ENCODE results near the gene TLDC2. TPM values are rescaled to one million over a fixed set of nuclear protein-coding genes. Genes with fewer than 3 reads are reported as not detected.
"Not testable (repeated sequence)": the region's sequence is repeated elsewhere in the genome, so short reads cannot be mapped to it uniquely, and the experiment has no call there.

Gene TLDC2
- total and polyA plus RNA-seq, 4 experiments from 2014 or later = 0.52 TPM; not detected in 3

GRCh38 chr20:36890586-36890985 lies 14.6 kb downstream of the TLDC2 start:
- Histone ChIP-seq H3K27me3 (ENCODE audit: insufficient read depth, low read length) (no peaks in the 10 kb centered on the region), H3K27ac (ENCODE audit: low read depth, low read length) (no peak overlapping the region), H3K9me3 (ENCODE audit: control insufficient read depth in 1 of 2, low read length in 2 of 2) (no peaks in the 10 kb centered on the region), H3K36me3 (ENCODE audit: insufficient read depth, low read length) (peaks cover 50% of the 10 kb centered on the region), H3K4me3 (ENCODE audit: low read length in 2 of 2) (no peak overlapping the region), H3K4me1 (ENCODE audit: insufficient read depth, low read length) (peaks cover 12% of the 10 kb centered on the region)
- Mint-ChIP-seq H3K36me3 (peaks cover 55 to 65% of the 10 kb centered on the region in 2 donors), H3K27me3 (no peaks in the 10 kb centered on the region), H3K27ac (peak overlapping the region in 4 of 7 donors; percentile 28 to 83 (median 56)), H3K4me1 (peaks cover 13 to 19% (median 16%) of the 10 kb centered on the region in 4 donors), H3K4me3 (peak overlapping the region in 1 of 8 donors; percentile 71), H3K9me3 (peaks cover 0 to 3% (median 0%) of the 10 kb centered on the region in 8 donors)
- ChIA-PET CTCF (ENCODE audit: partially characterized antibody) (interaction anchor here (1.9 kb wide), 1 partner anchor 11 kb away, joined by 5 read pairs; no protein-coding TSS in a partner anchor), POLR2A (ENCODE audit: partially characterized antibody) (no interaction called here)
- intact Hi-C loops (cut with micrococcal nuclease) = no loop called here
- no peak for DNase-seq

DNA sequence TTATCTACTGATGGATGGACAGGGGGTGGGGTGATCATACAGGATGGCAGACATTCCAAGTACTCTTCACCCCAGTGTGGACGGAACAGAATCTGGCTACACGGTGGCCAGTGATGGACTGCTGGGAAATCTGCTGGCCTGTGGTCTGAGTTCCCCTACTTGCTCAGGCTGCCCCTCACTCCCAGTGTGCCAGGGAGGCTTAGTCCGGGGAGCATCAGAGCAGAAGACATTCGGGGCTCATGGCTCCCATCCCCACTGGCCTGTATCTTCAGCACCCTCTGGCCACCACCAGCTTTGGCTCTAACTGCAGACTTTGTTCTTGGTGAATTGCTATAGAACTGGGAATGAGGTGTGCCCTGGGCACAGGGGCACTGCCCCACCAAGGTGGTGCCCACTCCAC lies 15.3 kb downstream of the TLDC2 start:
- H3K9me3 ChIP-seq (ENCODE audit: control insufficient read depth in 1 of 2, low read length in 2 of 2) = no peaks in the 10 kb centered on the region
- no peak for DNase-seq
- no peak overlapping the region for H3K4me3 ChIP-seq (ENCODE audit: low read length in 2 of 2)
- H3K36me3 ChIP-seq (ENCODE audit: insufficient read depth, low read length) = peaks cover 56% of the 10 kb centered on the region
- intact Hi-C loops (cut with micrococcal nuclease) = no loop called here
- Mint-ChIP-seq H3K4me3 (no peak overlapping the region), H3K4me1 (peaks cover 13 to 17% (median 15%) of the 10 kb centered on the region in 4 donors), H3K36me3 (peaks cover 57 to 71% of the 10 kb centered on the region in 2 donors), H3K9me3 (no peaks in the 10 kb centered on the region), H3K27ac (peak overlapping the region in 4 of 7 donors; percentile 28 to 83 (median 66)), H3K27me3 (no peaks in the 10 kb centered on the region)
- POLR2A ChIA-PET (ENCODE audit: partially characterized antibody) = no interaction called here
- no peaks in the 10 kb centered on the region for H3K27me3 ChIP-seq (ENCODE audit: insufficient read depth, low read length)
- CTCF ChIA-PET (ENCODE audit: partially characterized antibody) = no interaction called here
- H3K27ac ChIP-seq (ENCODE audit: low read depth, low read length) = no peak overlapping the region
- H3K4me1 ChIP-seq (ENCODE audit: insufficient read depth, low read length) = peaks cover 12% of the 10 kb centered on the region

DNA sequence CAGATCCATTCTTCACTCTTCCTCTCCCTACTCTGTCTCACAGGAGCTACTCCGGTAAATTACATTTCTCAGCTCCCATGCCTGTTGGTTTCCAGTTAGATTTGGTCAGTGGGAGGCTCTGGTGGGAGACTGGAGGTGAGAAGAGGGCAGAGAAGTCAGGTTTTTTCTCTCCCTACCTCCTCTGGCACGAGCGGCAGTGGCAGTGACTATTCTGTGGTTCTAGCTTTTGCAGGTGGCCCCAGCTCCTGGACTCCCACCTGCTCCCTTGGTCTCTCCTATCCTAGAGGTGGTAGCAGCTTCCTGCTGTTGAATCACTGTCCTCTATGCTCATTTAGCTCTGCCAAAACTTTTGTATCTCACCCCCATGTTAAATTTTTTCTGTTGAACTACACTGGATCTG lies 17.9 kb downstream of the TLDC2 start:
- H3K27me3 ChIP-seq (ENCODE audit: insufficient read depth, low read length) = no peaks in the 10 kb centered on the region
- intact Hi-C loops (cut with micrococcal nuclease) = no loop called here
- peak overlapping the region in 4 of 7 donors; percentile 29 to 89 (median 50) for H3K27ac Mint-ChIP-seq
- peaks cover 79 to 88% of the 10 kb centered on the region in 2 donors for H3K36me3 Mint-ChIP-seq
- H3K27me3 Mint-ChIP-seq = no peaks in the 10 kb centered on the region
- DNase-seq = no peak
- H3K4me1 ChIP-seq (ENCODE audit: insufficient read depth, low read length) = peaks cover 7% of the 10 kb centered on the region
- ChIA-PET POLR2A (ENCODE audit: partially characterized antibody) (interaction anchor here (0.6 kb wide), 1 partner anchor 12 kb away, joined by 4 read pairs; no protein-coding TSS in a partner anchor), CTCF (ENCODE audit: partially characterized antibody) (no interaction called here)
- no peak overlapping the region for H3K4me3 Mint-ChIP-seq
- H3K27ac ChIP-seq (ENCODE audit: low read depth, low read length) = no peak overlapping the region
- H3K9me3 Mint-ChIP-seq = no peaks in the 10 kb centered on the region
- no peaks in the 10 kb centered on the region for H3K9me3 ChIP-seq (ENCODE audit: control insufficient read depth in 1 of 2, low read length in 2 of 2)
- H3K4me1 Mint-ChIP-seq = peaks cover 5 to 10% (median 7%) of the 10 kb centered on the region in 4 donors
- H3K4me3 ChIP-seq (ENCODE audit: low read length in 2 of 2) = no peak overlapping the region
- H3K36me3 ChIP-seq (ENCODE audit: insufficient read depth, low read length) = peaks cover 82% of the 10 kb centered on the region

DNA sequence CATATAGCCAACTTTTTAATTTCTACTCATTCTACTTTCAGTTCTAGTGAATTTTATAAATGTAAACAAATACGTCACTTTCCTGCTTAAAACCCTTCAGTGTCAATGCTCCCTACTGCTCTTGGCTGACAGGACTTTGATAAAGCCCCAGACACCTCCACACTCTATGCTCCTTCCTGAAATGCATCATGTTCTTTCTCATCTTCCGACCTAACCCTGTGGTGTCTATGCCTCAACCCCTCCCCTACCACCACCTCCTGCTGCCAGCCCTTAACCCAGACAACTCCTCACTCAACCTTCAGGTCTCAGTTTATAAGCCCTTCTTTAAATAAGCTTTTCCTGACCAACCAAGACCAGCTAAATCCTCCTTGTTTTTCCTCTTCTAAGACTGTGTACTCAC lies 19.1 kb downstream of the TLDC2 start:
- POLR2A ChIA-PET (ENCODE audit: partially characterized antibody) = interaction anchor here (1.0 kb wide), 1 partner anchor 9 kb away, joined by 3 read pairs; no protein-coding TSS in a partner anchor
- Mint-ChIP-seq H3K36me3 (peaks cover 80 to 88% of the 10 kb centered on the region in 2 donors), H3K27me3 (no peaks in the 10 kb centered on the region), H3K9me3 (no peaks in the 10 kb centered on the region), H3K27ac (peak overlapping the region in 6 of 7 donors; percentile 37 to 90 (median 58)), H3K4me1 (peaks cover 5 to 10% (median 7%) of the 10 kb centered on the region in 4 donors), H3K4me3 (no peak overlapping the region)
- Histone ChIP-seq H3K4me3 (ENCODE audit: low read length in 2 of 2) (no peak overlapping the region), H3K27ac (ENCODE audit: low read depth, low read length) (no peak overlapping the region), H3K36me3 (ENCODE audit: insufficient read depth, low read length) (peaks cover 87% of the 10 kb centered on the region), H3K27me3 (ENCODE audit: insufficient read depth, low read length) (no peaks in the 10 kb centered on the region), H3K4me1 (ENCODE audit: insufficient read depth, low read length) (peaks cover 7% of the 10 kb centered on the region), H3K9me3 (ENCODE audit: control insufficient read depth in 1 of 2, low read length in 2 of 2) (no peaks in the 10 kb centered on the region)
- DNase-seq = no peak
- CTCF ChIA-PET (ENCODE audit: partially characterized antibody) = interaction anchor here (1.3 to 1.4 kb wide), 2 partner anchors 9 to 15 kb away, joined by 3 to 4 read pairs; no protein-coding TSS in a partner anchor
- intact Hi-C loops (cut with micrococcal nuclease) = no loop called here

GRCh38 chr20:36904690-36905089 lies 28.8 kb downstream of the TLDC2 start:
- peak overlapping the region in 2 of 8 donors; percentile 17 to 18 for H3K4me3 Mint-ChIP-seq
- peaks cover 8 to 16% (median 12%) of the 10 kb centered on the region in 4 donors for H3K4me1 Mint-ChIP-seq

GRCh38 chr20:36905566-36905965 lies 29.6 kb downstream of the TLDC2 start:
- H3K4me1 ChIP-seq (ENCODE audit: insufficient read depth, low read length) = peaks cover 11% of the 10 kb centered on the region
- intact Hi-C loops (cut with micrococcal nuclease); CTCF ChIA-PET (ENCODE audit: partially characterized antibody); H3K27ac ChIP-seq (ENCODE audit: low read depth, low read length); H3K27me3 Mint-ChIP-seq; H3K27me3 ChIP-seq (ENCODE audit: insufficient read depth, low read length); H3K4me3 ChIP-seq (ENCODE audit: low read length in 2 of 2); H3K9me3 Mint-ChIP-seq; H3K4me3 Mint-ChIP-seq; H3K9me3 ChIP-seq (ENCODE audit: control insufficient read depth in 1 of 2, low read length in 2 of 2); DNase-seq: not testable (repeated sequence)
- POLR2A ChIA-PET (ENCODE audit: partially characterized antibody) = interaction anchor here (0.7 kb wide), 2 partner anchors 12 to 269 kb away, joined by 4 to 7 read pairs; no protein-coding TSS in a partner anchor
- Mint-ChIP-seq H3K36me3 (peaks cover 47 to 56% of the 10 kb centered on the region in 2 donors), H3K27ac (peak overlapping the region in 3 of 7 donors; percentile 43 to 72 (median 43)), H3K4me1 (peaks cover 8 to 16% (median 12%) of the 10 kb centered on the region in 4 donors)
- H3K36me3 ChIP-seq (ENCODE audit: insufficient read depth, low read length) = peaks cover 65% of the 10 kb centered on the region

More at GRCh38 chr20:36904690-36905089, 28.8 kb downstream of the TLDC2 start:
- CTCF ChIA-PET (ENCODE audit: partially characterized antibody) = interaction anchor here (0.6 to 0.7 kb wide), 2 partner anchors 8 to 13 kb away, joined by 3 to 4 read pairs; no protein-coding TSS in a partner anchor
- Histone ChIP-seq H3K27ac (ENCODE audit: low read depth, low read length) (no peak overlapping the region), H3K27me3 (ENCODE audit: insufficient read depth, low read length) (no peaks in the 10 kb centered on the region), H3K4me1 (ENCODE audit: insufficient read depth, low read length) (peaks cover 11% of the 10 kb centered on the region), H3K9me3 (ENCODE audit: control insufficient read depth in 1 of 2, low read length in 2 of 2) (no peaks in the 10 kb centered on the region), H3K4me3 (ENCODE audit: low read length in 2 of 2) (no peak overlapping the region), H3K36me3 (ENCODE audit: insufficient read depth, low read length) (peaks cover 67% of the 10 kb centered on the region)
- no peak for DNase-seq
- no peaks in the 10 kb centered on the region for H3K9me3 Mint-ChIP-seq
- POLR2A ChIA-PET (ENCODE audit: partially characterized antibody) = interaction anchor here (0.6 to 1.1 kb wide), 6 partner anchors 11 to 139 kb away, joined by 3 to 5 read pairs (median 3); no protein-coding TSS in a partner anchor
- H3K27ac Mint-ChIP-seq = peak overlapping the region in 3 of 7 donors; percentile 36 to 46 (median 43)
- H3K36me3 Mint-ChIP-seq = peaks cover 46 to 54% of the 10 kb centered on the region in 2 donors
- no peaks in the 10 kb centered on the region for H3K27me3 Mint-ChIP-seq
- intact Hi-C loops (cut with micrococcal nuclease) = no loop called here

GRCh38 chr20:36906086-36906485 lies 30.1 kb downstream of the TLDC2 start:
- peaks cover 43 to 56% of the 10 kb centered on the region in 2 donors for H3K36me3 Mint-ChIP-seq
- Histone ChIP-seq H3K4me1 (ENCODE audit: insufficient read depth, low read length) (peaks cover 11% of the 10 kb centered on the region), H3K36me3 (ENCODE audit: insufficient read depth, low read length) (peaks cover 67% of the 10 kb centered on the region)
- ChIA-PET CTCF (ENCODE audit: partially characterized antibody) (interaction anchor here (1.0 kb wide), 1 partner anchor 20 kb away, joined by 3 read pairs; no protein-coding TSS in a partner anchor), POLR2A (ENCODE audit: partially characterized antibody) (interaction anchor here (0.7 to 1.5 kb wide), 3 partner anchors 13 to 269 kb away, joined by 4 to 7 read pairs (median 4); no protein-coding TSS in a partner anchor)
- H3K4me3 Mint-ChIP-seq; H3K27me3 ChIP-seq (ENCODE audit: insufficient read depth, low read length); DNase-seq; H3K9me3 ChIP-seq (ENCODE audit: control insufficient read depth in 1 of 2, low read length in 2 of 2); H3K27ac ChIP-seq (ENCODE audit: low read depth, low read length); H3K9me3 Mint-ChIP-seq; H3K27me3 Mint-ChIP-seq; intact Hi-C loops (cut with micrococcal nuclease); H3K4me3 ChIP-seq (ENCODE audit: low read length in 2 of 2): not testable (repeated sequence)
- H3K27ac Mint-ChIP-seq = peak overlapping the region in 2 of 7 donors; percentile 43 to 72
- H3K4me1 Mint-ChIP-seq = peaks cover 8 to 16% (median 12%) of the 10 kb centered on the region in 4 donors

All from CD4-positive, alpha-beta memory T cell (primary cell).